Measurements from ENCODE around the gene UBLCP1. TPM values are rescaled to one million over a fixed set of nuclear protein-coding genes. Genes with fewer than 3 reads are reported as not detected.
"Not testable (repeated sequence)": the region's sequence is repeated elsewhere in the genome, so short reads cannot be mapped to it uniquely, and the experiment has no call there.

The UBLCP1 gene
- total RNA-seq, 1 donor from 2014 or later = 25.2 TPM

DNA sequence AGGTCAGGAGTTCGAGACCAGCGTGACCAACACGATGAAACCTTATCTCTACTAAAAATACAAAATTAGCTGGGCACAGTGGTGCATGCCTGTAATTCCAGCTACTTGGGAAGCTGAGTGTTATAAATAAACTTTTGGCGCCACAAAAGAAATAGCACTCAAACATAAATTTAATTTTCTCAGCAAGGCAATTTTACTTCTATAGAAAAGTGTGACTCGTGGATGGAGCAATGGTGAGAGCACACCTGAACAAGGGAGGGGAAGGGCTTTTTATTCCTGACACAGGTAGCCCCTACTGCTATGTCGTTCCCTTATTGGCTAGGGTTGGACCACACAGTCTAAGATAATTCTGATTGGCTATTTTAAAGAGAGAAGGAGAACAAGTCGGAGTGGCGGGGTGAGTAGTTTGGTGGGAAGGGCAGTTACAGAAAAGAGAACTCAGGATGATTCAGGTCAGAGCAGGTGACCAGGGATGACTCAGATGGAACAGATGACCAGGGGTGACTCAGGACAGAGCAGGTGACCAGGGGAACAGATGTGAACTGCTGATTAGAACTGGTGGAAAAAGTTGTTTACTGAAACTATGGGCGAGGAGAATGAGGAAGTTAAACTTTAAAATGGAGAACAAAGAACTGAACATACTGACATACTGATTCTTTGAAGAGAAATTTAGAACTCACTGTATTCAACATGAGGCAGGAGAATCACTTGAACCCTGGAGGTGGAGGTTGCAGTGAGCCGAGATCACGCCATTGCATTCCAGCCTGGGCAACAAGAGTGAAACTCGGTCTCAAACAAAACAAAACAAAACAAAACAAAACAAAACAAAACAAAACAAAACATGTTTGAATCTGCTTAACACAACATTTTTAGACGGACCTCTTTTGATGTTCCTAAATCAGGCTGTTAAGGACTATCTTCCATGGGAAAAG lies 39.1 kb downstream of the UBLCP1 start:
- H3K36me3 Mint-ChIP-seq (ENCODE audit: low read depth); DNase-seq (ENCODE audit: low spot score); H3K27ac Mint-ChIP-seq; H3K4me3 Mint-ChIP-seq (ENCODE audit: low read depth); intact Hi-C loops (cut with micrococcal nuclease); H3K4me1 Mint-ChIP-seq (ENCODE audit: low read depth): not testable (repeated sequence)
- Mint-ChIP-seq H3K9me3 (peaks cover 26% of the 10 kb centered on the region), H3K27me3 (ENCODE audit: low read depth) (peaks cover 11% of the 10 kb centered on the region)

DNA sequence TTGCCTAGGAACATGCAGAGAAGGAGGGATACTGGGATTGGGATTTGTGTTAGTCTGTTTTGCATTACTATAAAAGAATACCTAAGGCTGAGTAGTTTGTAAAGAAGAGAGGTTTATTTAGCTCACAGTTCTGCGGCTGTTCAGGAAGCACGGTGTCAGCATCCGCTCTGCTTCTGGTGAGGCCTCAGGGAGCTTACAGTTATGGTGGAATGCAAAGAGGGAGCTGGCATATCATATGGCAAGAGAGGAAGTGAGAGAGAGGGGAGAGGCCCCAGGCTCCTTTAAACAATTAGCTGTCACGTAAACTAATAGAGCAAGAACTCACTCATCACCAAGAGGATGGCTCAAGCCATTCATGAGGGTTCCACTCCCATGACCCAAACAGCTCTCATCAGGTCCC lies 40.2 kb downstream of the UBLCP1 start:
- H3K27me3 Mint-ChIP-seq (ENCODE audit: low read depth) = peaks cover 17% of the 10 kb centered on the region
- intact Hi-C loops (cut with micrococcal nuclease) = no loop called here
- no peaks in the 10 kb centered on the region for H3K4me1 Mint-ChIP-seq (ENCODE audit: low read depth)
- H3K4me3 Mint-ChIP-seq (ENCODE audit: low read depth) = no peak overlapping the region
- no peak for DNase-seq (ENCODE audit: low spot score)
- peaks cover 19% of the 10 kb centered on the region for H3K9me3 Mint-ChIP-seq
- no peak overlapping the region for H3K27ac Mint-ChIP-seq
- H3K36me3 Mint-ChIP-seq (ENCODE audit: low read depth) = no peaks in the 10 kb centered on the region

DNA sequence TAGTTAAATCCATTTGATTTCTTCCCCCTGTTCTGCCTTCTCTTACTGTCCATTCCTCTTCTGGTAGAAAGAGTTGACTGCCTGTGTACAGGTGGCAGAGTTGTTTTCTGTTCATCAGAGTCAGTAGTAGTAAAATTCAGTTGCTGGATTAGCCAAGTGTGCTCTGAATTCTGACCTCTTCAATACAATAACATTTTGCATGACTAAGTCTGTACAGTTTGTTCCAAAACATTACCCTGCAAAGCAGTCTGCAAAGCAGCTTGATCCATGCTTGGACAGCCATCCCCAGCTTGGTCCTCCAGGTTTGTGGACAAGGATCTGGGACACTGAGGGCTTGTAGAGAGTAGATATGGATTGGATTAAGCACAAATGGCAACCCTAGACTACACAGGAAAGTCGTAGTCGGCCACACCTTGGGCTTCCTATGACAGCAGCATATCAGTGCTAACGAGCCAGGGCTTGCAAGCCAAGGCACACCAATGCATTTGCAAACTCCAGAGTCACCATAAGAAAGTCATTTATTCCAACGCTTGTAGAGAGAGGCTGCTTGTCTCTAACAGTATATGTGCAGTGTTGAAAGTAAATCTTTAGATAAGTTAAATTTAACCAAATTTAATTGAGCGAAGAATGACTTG lies 42.0 kb downstream of the UBLCP1 start:
- no peaks in the 10 kb centered on the region for H3K36me3 Mint-ChIP-seq (ENCODE audit: low read depth)
- H3K27ac Mint-ChIP-seq = no peak overlapping the region
- no peak overlapping the region for H3K4me3 Mint-ChIP-seq (ENCODE audit: low read depth)
- peaks cover 30% of the 10 kb centered on the region for H3K27me3 Mint-ChIP-seq (ENCODE audit: low read depth)
- H3K4me1 Mint-ChIP-seq (ENCODE audit: low read depth) = no peaks in the 10 kb centered on the region
- peaks cover 19% of the 10 kb centered on the region for H3K9me3 Mint-ChIP-seq
- intact Hi-C loops (cut with micrococcal nuclease) = no loop called here
- no peak for DNase-seq (ENCODE audit: low spot score)

DNA sequence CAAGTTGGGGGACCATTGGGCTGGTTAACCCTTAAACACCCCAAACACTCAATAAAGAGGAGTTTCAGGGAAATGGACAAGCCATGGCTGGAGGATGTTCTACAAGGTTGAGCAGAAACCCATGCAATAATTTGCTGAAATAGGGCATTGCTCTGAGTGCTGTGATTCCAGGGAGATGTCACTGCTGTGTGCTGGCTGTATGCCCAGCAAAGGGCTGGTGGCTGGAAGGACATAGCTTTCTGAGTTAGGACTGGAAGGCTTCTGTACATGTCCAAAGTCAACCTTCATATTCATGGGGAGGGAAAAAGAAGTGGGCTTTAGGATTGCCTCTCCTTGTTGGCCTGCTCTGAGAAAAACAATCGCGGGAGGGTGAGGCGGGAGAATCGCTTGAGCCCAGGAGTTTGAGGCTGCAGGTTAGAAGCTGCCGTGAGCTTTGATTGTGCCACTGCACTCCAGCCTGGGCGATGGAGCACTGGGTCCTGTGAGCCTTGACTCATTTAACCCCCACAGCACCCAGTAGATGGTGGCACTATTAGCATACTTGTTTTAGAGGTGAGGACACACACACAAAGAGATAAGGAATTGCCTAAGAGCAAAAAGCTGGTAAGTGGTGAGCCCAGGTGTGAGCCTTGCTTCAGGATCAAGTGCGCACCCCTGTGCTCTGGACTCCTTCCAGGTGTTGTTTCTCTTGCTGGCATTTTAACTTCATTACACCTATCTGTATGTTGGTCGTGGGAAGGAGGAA lies 46.8 kb downstream of the UBLCP1 start:
- H3K36me3 Mint-ChIP-seq (ENCODE audit: low read depth) = no peaks in the 10 kb centered on the region
- H3K9me3 Mint-ChIP-seq = no peaks in the 10 kb centered on the region
- peaks cover 57% of the 10 kb centered on the region for H3K27me3 Mint-ChIP-seq (ENCODE audit: low read depth)
- no peak for DNase-seq (ENCODE audit: low spot score)
- H3K4me3 Mint-ChIP-seq (ENCODE audit: low read depth) = no peak overlapping the region
- H3K27ac Mint-ChIP-seq = no peak overlapping the region
- H3K4me1 Mint-ChIP-seq (ENCODE audit: low read depth) = peaks cover 2% of the 10 kb centered on the region
- intact Hi-C loops (cut with micrococcal nuclease) = no loop called here

DNA sequence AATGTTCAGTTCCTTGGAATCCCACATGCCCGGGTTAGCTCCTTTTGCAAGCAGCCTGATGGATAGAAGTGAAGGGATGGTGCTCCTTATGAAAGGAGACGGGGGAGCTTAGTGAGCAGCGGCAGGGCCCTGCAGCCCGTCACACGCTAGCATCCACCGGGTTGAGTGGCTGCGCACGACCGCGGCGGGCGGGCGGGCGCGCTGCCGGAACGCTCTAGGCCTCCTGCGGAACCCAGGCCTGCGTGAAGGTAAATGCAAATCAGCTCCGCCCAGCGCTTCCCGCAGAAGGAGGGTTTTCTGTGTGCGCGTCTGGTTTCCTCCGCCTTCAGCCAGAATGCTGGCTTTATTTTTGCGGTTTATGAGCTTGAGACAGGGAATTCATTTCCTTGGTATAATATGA lies 47.4 kb downstream of the UBLCP1 start:
- Mint-ChIP-seq H3K9me3 (no peaks in the 10 kb centered on the region), H3K4me3 (ENCODE audit: low read depth) (no peak overlapping the region), H3K27me3 (ENCODE audit: low read depth) (peaks cover 56% of the 10 kb centered on the region), H3K27ac (no peak overlapping the region), H3K36me3 (ENCODE audit: low read depth) (no peaks in the 10 kb centered on the region), H3K4me1 (ENCODE audit: low read depth) (peaks cover 2% of the 10 kb centered on the region)
- intact Hi-C loops (cut with micrococcal nuclease) = no loop called here
- DNase-seq (ENCODE audit: low spot score) = no peak

DNA sequence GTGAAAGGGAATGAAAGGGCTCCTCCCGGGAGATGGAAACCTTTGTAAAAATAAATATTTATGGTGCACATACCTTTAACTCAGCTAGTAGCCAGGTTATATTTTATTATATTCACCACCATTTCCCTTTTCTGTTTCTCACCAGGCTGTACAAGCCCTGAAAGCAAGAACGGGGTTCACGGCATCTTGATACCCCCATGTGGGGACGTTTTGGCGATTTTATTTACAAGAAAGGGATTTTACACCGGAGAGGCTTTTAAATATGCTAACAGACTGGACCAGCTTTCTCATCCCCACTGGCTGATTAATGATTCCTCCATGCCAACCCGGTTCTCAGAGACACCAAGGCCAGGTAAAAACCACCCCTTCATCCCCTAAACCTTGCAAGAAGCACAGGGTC lies 48.0 kb downstream of the UBLCP1 start:
- Mint-ChIP-seq H3K4me3 (ENCODE audit: low read depth) (no peak overlapping the region), H3K27ac (no peak overlapping the region), H3K36me3 (ENCODE audit: low read depth) (no peaks in the 10 kb centered on the region), H3K9me3 (no peaks in the 10 kb centered on the region), H3K27me3 (ENCODE audit: low read depth) (peaks cover 56% of the 10 kb centered on the region), H3K4me1 (ENCODE audit: low read depth) (peaks cover 2% of the 10 kb centered on the region)
- DNase-seq (ENCODE audit: low spot score) = no peak
- intact Hi-C loops (cut with micrococcal nuclease) = no loop called here

DNA sequence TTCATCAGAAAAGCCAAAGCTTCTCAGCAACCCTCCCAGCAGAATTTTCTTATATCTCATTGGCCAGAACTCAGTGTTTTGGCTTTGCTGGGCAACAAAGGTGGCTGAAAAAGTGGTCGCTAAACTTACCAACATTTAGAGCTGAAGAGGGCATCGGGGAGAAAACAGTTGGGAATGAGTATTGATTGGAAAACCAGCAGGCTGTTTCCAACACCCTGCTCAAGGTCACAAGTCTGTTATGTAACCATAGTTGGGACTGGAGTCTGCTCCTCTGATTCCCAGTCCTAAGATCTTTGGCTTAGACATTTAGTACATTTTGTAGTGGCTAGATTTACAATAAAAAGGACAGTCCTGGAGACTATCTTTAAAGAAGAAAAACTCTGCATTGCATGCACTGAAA lies 50.1 kb downstream of the UBLCP1 start:
- intact Hi-C loops (cut with micrococcal nuclease) = no loop called here
- Mint-ChIP-seq H3K36me3 (ENCODE audit: low read depth) (no peaks in the 10 kb centered on the region), H3K27ac (no peak overlapping the region), H3K9me3 (no peaks in the 10 kb centered on the region), H3K4me3 (ENCODE audit: low read depth) (no peak overlapping the region), H3K4me1 (ENCODE audit: low read depth) (peaks cover 2% of the 10 kb centered on the region), H3K27me3 (ENCODE audit: low read depth) (peaks cover 54% of the 10 kb centered on the region)
- DNase-seq (ENCODE audit: low spot score) = no peak

DNA sequence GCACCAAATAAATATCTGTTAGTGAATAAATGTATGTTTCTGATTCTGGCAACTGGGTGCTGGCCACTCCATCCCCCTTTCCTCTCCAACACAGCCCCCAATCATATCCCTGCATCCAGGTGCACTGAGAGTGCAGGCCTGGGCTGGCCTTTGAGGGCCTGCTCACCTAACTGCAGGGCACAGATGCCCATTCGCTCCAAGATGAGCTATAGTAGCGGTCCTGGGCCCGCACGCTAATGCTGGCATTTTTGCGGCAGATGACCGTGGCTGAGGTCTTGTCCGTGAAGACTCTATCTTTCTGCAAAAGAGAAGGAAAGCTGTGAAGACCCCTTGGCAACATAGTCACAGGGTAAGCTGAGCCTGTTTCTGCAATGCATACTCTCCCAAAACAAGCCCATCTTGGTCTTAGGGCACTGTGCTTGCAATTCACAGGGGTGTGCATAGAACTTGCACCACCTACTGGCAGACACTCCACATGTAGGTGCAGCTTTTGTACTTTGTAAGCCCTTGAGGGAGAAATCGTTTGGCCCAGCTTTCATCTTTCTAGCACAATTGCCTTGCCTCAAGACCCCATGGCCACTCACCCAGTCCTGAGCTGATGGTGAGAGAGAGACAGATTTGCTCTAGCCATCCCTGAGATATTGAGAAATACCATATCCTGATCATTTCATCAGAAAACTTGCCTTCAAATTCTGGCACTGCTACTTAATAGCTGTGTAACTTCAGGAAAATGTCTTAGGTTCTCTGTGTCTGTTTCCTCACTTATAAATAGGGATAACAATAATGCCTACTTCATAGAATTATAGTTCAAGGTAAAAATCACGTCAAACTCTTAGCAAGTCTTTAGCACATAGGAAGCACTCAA lies 53.7 kb downstream of the UBLCP1 start:
- Mint-ChIP-seq H3K4me3 (ENCODE audit: low read depth) (no peak overlapping the region), H3K36me3 (ENCODE audit: low read depth) (no peaks in the 10 kb centered on the region), H3K9me3 (no peaks in the 10 kb centered on the region), H3K27me3 (ENCODE audit: low read depth) (peaks cover 36% of the 10 kb centered on the region), H3K4me1 (ENCODE audit: low read depth) (no peaks in the 10 kb centered on the region), H3K27ac (no peak overlapping the region)
- DNase-seq (ENCODE audit: low spot score) = no peak
- intact Hi-C loops (cut with micrococcal nuclease) = loop anchor here (1.0 kb wide), 1 partner anchor 160 kb away; no protein-coding TSS in a partner anchor

GRCh38 chr5:159317849-159318248 lies 54.8 kb downstream of the UBLCP1 start:
- Mint-ChIP-seq H3K27ac (no peak overlapping the region), H3K9me3 (no peaks in the 10 kb centered on the region), H3K27me3 (ENCODE audit: low read depth) (peaks cover 35% of the 10 kb centered on the region), H3K4me3 (ENCODE audit: low read depth) (no peak overlapping the region), H3K36me3 (ENCODE audit: low read depth) (no peaks in the 10 kb centered on the region), H3K4me1 (ENCODE audit: low read depth) (no peaks in the 10 kb centered on the region)
- intact Hi-C loops (cut with micrococcal nuclease) = no loop called here
- no peak for DNase-seq (ENCODE audit: low spot score)

GRCh38 chr5:159318448-159318847 lies 55.4 kb downstream of the UBLCP1 start:
- Mint-ChIP-seq H3K9me3 (no peaks in the 10 kb centered on the region), H3K36me3 (ENCODE audit: low read depth) (no peaks in the 10 kb centered on the region), H3K27me3 (ENCODE audit: low read depth) (peaks cover 34% of the 10 kb centered on the region), H3K27ac (no peak overlapping the region), H3K4me1 (ENCODE audit: low read depth) (no peaks in the 10 kb centered on the region), H3K4me3 (ENCODE audit: low read depth) (no peak overlapping the region)
- DNase-seq (ENCODE audit: low spot score) = no peak
- intact Hi-C loops (cut with micrococcal nuclease) = no loop called here

DNA sequence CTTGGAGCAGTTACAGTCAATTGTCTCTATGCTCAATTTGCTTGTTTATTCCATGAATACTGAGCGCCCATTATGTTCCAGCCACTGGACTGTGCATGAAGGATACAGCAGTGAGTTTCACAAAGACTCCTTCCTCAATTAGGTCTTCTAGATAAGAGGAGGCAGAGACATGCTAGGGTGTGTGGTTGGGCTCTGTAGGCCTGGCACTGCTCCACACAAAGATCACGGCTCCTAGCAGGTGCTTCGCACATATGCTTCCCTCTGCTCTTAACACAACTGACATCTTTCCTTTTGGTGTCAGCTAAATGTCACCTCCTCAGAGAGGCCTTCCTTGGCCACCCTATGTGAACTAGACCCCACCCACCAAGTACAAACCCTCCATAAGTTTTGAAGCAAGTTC lies 56.3 kb downstream of the UBLCP1 start:
- Mint-ChIP-seq H3K27ac (no peak overlapping the region), H3K9me3 (no peaks in the 10 kb centered on the region), H3K4me1 (ENCODE audit: low read depth) (no peaks in the 10 kb centered on the region), H3K27me3 (ENCODE audit: low read depth) (peaks cover 29% of the 10 kb centered on the region), H3K4me3 (ENCODE audit: low read depth) (no peak overlapping the region), H3K36me3 (ENCODE audit: low read depth) (no peaks in the 10 kb centered on the region)
- intact Hi-C loops (cut with micrococcal nuclease) = no loop called here
- no peak for DNase-seq (ENCODE audit: low spot score)

GRCh38 chr5:159319832-159320231 lies 56.7 kb downstream of the UBLCP1 start:
- H3K36me3 Mint-ChIP-seq (ENCODE audit: low read depth) = no peaks in the 10 kb centered on the region
- DNase-seq (ENCODE audit: low spot score) = no peak
- no peaks in the 10 kb centered on the region for H3K4me1 Mint-ChIP-seq (ENCODE audit: low read depth)
- no peak overlapping the region for H3K27ac Mint-ChIP-seq
- no peaks in the 10 kb centered on the region for H3K9me3 Mint-ChIP-seq
- H3K4me3 Mint-ChIP-seq (ENCODE audit: low read depth) = no peak overlapping the region
- H3K27me3 Mint-ChIP-seq (ENCODE audit: low read depth) = peaks cover 31% of the 10 kb centered on the region
- intact Hi-C loops (cut with micrococcal nuclease) = no loop called here

All from activated T-helper 2 cell treated with anti-CD3 and anti-CD28 coated beads, Interferon-gamma antibody, Interleukin-2, Interleukin-4, amounts not matched to agents 10 μg/mL and 5 μg/mL and 100 μg/mL, durations not matched to agents 14 hours and 24 hours and 36 hours (primary cell).